Endothelial cell of umbilical vein (primary cell): Measurements from ENCODE around the gene RECQL5.

Experiments
- CTCF ChIP-seq, 2 donors: IDR thresholded peaks; 1 replicate in 1 of 2; 2 replicates in 1 of 2; pipeline ENCODE4 v1.5.1; 2011; ENCODE audit warnings: low read length in 2 of 2, mild to moderate bottlenecking in 2 of 2, moderate library complexity in 2 of 2, control low read depth in 1 of 2, inconsistent platforms in 1 of 2, low read depth in 1 of 2; ENCODE audit not compliant: insufficient read depth in 1 of 2; ENCODE audit errors: extremely low read depth in 1 of 2
- EZH2 ChIP-seq: IDR thresholded peaks from 2 replicates; pipeline ENCODE4 v1.6.1; 2012; ENCODE audit warnings: borderline replicate concordance, low read depth, mild to moderate bottlenecking, moderate library complexity, low read length, inconsistent platforms; ENCODE audit not compliant: severe bottlenecking
- FOS ChIP-seq: IDR thresholded peaks from 2 replicates; pipeline ENCODE4 v1.6.1; 2011; ENCODE audit warnings: mild to moderate bottlenecking, low read length, moderate library complexity, borderline replicate concordance; ENCODE audit not compliant: insufficient read depth
- GATA2 ChIP-seq: IDR thresholded peaks from 2 replicates; pipeline ENCODE4 v1.7.0; 2011; ENCODE audit warnings: low read depth, mild to moderate bottlenecking, moderate library complexity, mixed read lengths, low read length; ENCODE audit not compliant: insufficient read length, insufficient read depth
- MAX ChIP-seq: IDR thresholded peaks from 2 replicates; pipeline ENCODE4 v1.6.1; 2011; ENCODE audit not compliant: insufficient read depth, insufficient read length
- MYC ChIP-seq: IDR thresholded peaks from one replicate; pipeline ENCODE4 v1.6.1; 2011; ENCODE audit warnings: mild to moderate bottlenecking, low read depth, low read length
- POLR2A ChIP-seq: IDR thresholded peaks from 2 replicates; pipeline ENCODE4 v1.6.1; 2012; ENCODE audit warnings: low read depth, mild to moderate bottlenecking, control low read depth, low read length
- POLR2AphosphoS5 ChIP-seq: IDR thresholded peaks from 2 replicates; pipeline ENCODE4 v1.6.1; 2012; ENCODE audit warnings: low read depth, mild to moderate bottlenecking, control low read depth, low read length, moderate library complexity; ENCODE audit not compliant: insufficient read depth

GRCh38 chr17:75643643-75644017 is 23.3 kb downstream of the RECQL5 start:
- TF ChIP-seq CTCF (IDR thresholded peaks at IDR 0.05; ENCODE audit: extremely low read depth in 1 of 2, insufficient read depth in 1 of 2, low read depth in 1 of 2, low read length in 2 of 2), result no peak
- no peak for TF ChIP-seq POLR2AphosphoS5
- no peak for TF ChIP-seq GATA2
- no peak for TF ChIP-seq MAX
- TF ChIP-seq EZH2, result no peak
- no peak for TF ChIP-seq MYC
- TF ChIP-seq FOS, result no peak
- TF ChIP-seq POLR2A, result no peak
